Hepatocyte (in vitro differentiated cells): ENCODE data around the gene NCAPH2.

Experiments
- EZH2 ChIP-seq: fragments of 200-600 bp; sonication (generic); IDR thresholded peaks from 2 replicates; pipeline ENCODE4 v1.6.1; 2016; ENCODE audit warnings: antibody characterized with exemption, mild to moderate bottlenecking, borderline replicate concordance
- TF ChIP-seq, protein P1 (sequence below): fragments of 200-600 bp; sonication (generic); IDR thresholded peaks from 2 replicates; pipeline ENCODE4 v1.5.1; 2016; ENCODE audit warnings: antibody characterized with exemption, mild to moderate bottlenecking; ENCODE audit not compliant: poor library complexity

DNA sequence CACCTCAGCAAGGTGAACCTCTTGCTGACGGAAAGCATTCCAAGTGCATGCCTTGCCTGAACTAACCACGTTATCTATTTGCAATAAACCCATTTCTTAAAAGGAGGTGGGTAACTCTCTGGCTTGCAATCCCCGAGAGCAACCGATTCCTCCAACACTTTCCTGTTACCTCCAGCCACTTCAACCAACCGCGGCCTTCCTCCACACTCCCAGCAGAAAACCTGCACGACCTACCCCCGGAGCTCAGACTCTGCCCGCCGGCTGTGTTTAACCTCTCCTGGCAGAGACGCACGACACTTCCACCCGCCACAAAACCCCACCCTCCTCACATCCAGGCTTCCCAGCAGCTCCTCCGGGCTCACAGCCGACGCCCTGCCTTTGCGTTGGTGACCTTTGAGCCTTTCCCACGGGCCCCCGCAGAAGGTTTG is 16.7 kb downstream of the NCAPH2 start:
- TF ChIP-seq EZH2: no peak
- TF ChIP-seq, protein P1, sequence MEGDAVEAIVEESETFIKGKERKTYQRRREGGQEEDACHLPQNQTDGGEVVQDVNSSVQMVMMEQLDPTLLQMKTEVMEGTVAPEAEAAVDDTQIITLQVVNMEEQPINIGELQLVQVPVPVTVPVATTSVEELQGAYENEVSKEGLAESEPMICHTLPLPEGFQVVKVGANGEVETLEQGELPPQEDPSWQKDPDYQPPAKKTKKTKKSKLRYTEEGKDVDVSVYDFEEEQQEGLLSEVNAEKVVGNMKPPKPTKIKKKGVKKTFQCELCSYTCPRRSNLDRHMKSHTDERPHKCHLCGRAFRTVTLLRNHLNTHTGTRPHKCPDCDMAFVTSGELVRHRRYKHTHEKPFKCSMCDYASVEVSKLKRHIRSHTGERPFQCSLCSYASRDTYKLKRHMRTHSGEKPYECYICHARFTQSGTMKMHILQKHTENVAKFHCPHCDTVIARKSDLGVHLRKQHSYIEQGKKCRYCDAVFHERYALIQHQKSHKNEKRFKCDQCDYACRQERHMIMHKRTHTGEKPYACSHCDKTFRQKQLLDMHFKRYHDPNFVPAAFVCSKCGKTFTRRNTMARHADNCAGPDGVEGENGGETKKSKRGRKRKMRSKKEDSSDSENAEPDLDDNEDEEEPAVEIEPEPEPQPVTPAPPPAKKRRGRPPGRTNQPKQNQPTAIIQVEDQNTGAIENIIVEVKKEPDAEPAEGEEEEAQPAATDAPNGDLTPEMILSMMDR: no peak
